ENCODE data around the gene ZFYVE28. TPM values are rescaled to one million over a fixed set of nuclear protein-coding genes. Genes with fewer than 3 reads are reported as not detected.
A peak's percentile ranks its signal among the peaks of the same experiment; 100 is the strongest.
"Not testable (repeated sequence)": the region's sequence is repeated elsewhere in the genome, so short reads cannot be mapped to it uniquely, and the experiment has no call there.

Gene ZFYVE28
- total RNA-seq: 1 to 10 TPM; 7.4 to 8.4 TPM
- long read RNA-seq, donor 1, full-length matches to known transcripts: 2 of 3 reads
- long read RNA-seq, donor 1, partial matches to known transcripts: 0 of 3 reads
- long read RNA-seq, donor 1, other reads (novel, unspliced or antisense): 1 of 3 reads
- long read RNA-seq, donor 2, partial matches to known transcripts: 1 of 5 reads
- long read RNA-seq, donor 2, other reads (novel, unspliced or antisense): 4 of 5 reads

- no peak for DNase-seq (ENCODE audit: low spot score)
- intact Hi-C loops (cut with DNase I): loop anchor here in 1 of 2 donors (10.0 kb wide), 1 partner anchor 153 kb away; the partner anchor contains the start of gene MXD4
Measured at GRCh38 chr4:2417765-2418649, at the start of gene ZFYVE28. TSS of gene ZFYVE28 (minus strand) at chr4:2418645. CDS start at chr4:2418323, 322 bp downstream.

GRCh38 chr4:2465544-2465943, 47.1 kb upstream of the ZFYVE28 start:
- intact Hi-C loops (cut with DNase I): not testable (repeated sequence)
- peak; percentile 20 for DNase-seq (ENCODE audit: low spot score)

GRCh38 chr4:2465032-2465431, 46.6 kb upstream of the ZFYVE28 start:
- DNase-seq (ENCODE audit: low spot score): peak; percentile 22
- intact Hi-C loops (cut with DNase I): no loop called here

- DNase-seq (ENCODE audit: low spot score): peak; percentile 51
- intact Hi-C loops (cut with DNase I): no loop called here
Measured at GRCh38 chr4:2462992-2463762, 44.7 kb upstream of the ZFYVE28 start.

- peak; percentile 91 for DNase-seq (ENCODE audit: low spot score)
- intact Hi-C loops (cut with DNase I): no loop called here
Measured at GRCh38 chr4:2462218-2462991, 44.0 kb upstream of the ZFYVE28 start.

GRCh38 chr4:2461246-2461960, 43.0 kb upstream of the ZFYVE28 start:
- peak; percentile 74 for DNase-seq (ENCODE audit: low spot score)
- intact Hi-C loops (cut with DNase I): no loop called here

GRCh38 chr4:2459589-2460349, 41.3 kb upstream of the ZFYVE28 start:
- DNase-seq (ENCODE audit: low spot score): peak; percentile 76
- intact Hi-C loops (cut with DNase I): no loop called here

GRCh38 chr4:2458546-2459491, 40.4 kb upstream of the ZFYVE28 start:
- intact Hi-C loops (cut with DNase I): no loop called here
- DNase-seq (ENCODE audit: low spot score): peak; percentile 69

- DNase-seq (ENCODE audit: low spot score): peak; percentile 53
- intact Hi-C loops (cut with DNase I): no loop called here
Measured at GRCh38 chr4:2457481-2458295, 39.2 kb upstream of the ZFYVE28 start.

- intact Hi-C loops (cut with DNase I): no loop called here
- peak; percentile 66 for DNase-seq (ENCODE audit: low spot score)
Measured at GRCh38 chr4:2451821-2452785, 33.7 kb upstream of the ZFYVE28 start.

GRCh38 chr4:2451036-2451520, 32.6 kb upstream of the ZFYVE28 start:
- intact Hi-C loops (cut with DNase I): no loop called here
- peak; percentile 67 for DNase-seq (ENCODE audit: low spot score)

- intact Hi-C loops (cut with DNase I): no loop called here
- peak; percentile 74 for DNase-seq (ENCODE audit: low spot score)
Measured at GRCh38 chr4:2450394-2451035, 32.1 kb upstream of the ZFYVE28 start.

GRCh38 chr4:2449511-2450392, 31.3 kb upstream of the ZFYVE28 start:
- intact Hi-C loops (cut with DNase I): loop anchor here in 1 of 2 donors (10.0 kb wide), 1 partner anchor 235 kb away; no protein-coding TSS in a partner anchor
- peak; percentile 72 for DNase-seq (ENCODE audit: low spot score)
